Measurements from ENCODE around the gene UBE2Q1. TPM values are rescaled to one million over a fixed set of nuclear protein-coding genes. Genes with fewer than 3 reads are reported as not detected.

The UBE2Q1 gene
- 40.5 and 42.1 TPM in 2 replicates for total RNA-seq

DNA sequence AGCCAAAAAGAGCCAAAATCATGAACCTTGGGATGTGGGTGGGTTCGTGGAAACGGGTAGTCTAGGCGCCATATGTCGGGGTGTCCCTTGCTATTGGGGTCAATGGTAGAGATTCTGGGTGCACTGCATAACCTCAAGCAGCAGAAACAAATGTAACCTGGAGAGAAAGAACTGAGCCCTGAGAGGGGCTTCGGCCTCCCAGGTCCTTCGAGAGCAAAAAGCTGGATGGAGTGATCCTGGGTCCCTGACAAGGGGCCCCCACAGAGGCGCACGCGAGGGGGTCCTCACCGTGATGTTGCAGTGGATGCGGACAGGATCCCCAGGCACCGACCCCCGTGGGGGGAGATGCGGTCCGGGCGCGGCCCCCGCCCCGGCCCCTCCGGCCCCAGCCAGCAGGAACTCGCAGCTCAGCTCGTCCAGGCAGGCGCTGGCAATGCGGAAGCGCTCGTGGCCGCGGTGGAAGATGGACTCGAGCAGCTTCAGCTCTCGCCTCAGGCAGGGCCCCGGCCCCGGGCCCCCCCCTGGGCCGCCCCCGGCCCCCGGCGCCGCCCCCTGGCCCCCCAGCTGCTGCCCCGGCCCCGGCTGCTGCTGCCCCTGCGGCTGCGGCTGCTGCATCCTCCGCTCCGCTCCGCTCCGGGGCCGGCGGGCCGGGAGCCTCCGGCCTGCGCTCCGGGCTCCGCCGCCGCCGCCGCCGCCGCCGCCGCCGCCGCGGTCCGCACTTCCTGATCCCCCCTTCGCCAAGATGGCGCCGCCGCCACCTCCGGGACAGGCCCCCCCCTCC, at the start of gene UBE2Q1:
TSS of gene UBE2Q1 (minus strand) at position 724 of the 781 bp plus-strand sequence. CDS start at position 615, 109 bp downstream.
- DNase-seq (ENCODE audit: extremely low read depth, low read depth, low spot score), result no peak

DNA sequence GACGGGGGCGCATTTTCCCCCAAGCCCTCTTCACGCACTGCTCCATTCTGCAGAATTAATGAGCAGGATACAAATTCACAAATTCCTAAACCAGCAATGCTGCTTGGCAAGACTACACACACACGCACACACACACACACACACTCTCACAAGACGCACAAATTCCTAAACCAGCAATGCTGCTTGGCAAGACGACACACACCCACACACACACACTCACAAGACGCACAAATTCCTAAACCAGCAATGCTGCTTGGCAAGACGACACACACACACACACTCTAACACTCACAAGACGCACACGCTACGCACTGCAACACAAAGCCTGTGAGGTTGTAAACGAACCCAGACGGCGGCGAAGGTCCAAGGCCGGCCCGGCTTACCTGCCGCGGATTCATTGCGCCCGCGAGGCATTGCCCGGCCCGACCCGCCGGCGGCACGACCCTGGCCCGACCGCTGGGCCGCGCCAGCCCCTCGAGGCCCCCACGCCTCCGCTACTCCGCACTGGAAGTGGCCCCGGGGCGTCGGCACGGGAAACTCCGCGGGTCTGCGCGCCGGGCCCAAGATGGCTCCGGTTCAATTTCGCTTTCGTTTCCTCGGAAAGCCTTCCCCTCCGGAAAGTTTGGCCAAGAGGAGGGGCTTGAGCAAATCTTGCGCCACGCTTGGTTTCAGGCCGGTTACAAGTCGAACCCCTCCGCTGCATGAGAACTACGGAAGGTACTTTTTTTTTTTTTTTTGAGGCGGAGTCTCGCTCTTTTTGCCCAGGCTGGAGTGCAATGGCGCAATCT, 49.3 kb upstream of the UBE2Q1 start, which contains the start of gene ADAR:
TSS of gene ADAR (minus strand) at position 578 of the 788 bp plus-strand sequence. CDS start at position 398, 180 bp downstream.
- DNase-seq (ENCODE audit: extremely low read depth, low read depth, low spot score), result peak; percentile 88

DNA sequence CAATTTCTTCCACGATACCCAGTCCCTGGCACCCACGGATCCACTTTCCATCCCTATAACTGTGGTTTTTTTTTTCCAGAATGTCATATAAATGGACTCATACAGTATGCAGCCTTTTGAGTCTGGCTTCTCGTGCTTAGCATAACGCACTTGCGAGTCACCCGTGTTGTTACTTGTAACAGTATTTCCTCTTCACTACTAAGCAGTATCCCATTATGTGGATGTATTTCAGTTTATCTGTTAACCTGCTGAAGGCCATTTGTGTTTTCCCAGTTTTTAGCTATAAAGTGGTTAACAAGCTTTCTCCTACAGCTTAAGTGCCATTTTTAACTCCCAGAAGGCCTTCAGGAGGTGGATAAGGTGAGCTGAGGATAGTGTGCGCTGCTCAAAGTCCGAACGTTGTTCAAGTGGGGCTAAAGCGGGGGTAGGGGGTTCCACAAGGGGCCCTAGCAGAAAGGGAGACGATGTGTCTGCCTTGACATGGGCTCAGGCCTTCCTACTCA, 48.7 kb upstream of the UBE2Q1 start:
- no peak for DNase-seq (ENCODE audit: extremely low read depth, low read depth, low spot score)

DNA sequence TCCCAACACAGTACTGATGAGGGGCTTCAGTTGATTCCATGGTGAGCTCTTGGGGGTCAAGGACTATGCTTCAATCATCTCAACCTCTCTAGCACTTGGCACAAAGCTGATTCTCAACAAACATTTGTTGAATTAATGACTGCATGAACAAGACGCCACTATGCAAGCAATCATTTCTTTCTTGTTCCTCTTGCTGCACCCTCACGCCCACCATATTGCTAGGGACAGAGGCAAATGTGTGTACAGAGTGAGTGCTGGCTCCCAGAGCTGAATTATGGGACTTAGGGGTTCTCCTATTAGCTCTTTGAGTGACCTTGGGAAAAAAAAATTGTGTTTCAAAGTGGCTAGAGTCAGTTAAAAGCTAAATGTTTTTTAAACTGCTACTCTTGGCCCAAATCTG, 47.1 kb upstream of the UBE2Q1 start:
- no peak for DNase-seq (ENCODE audit: extremely low read depth, low read depth, low spot score)

DNA sequence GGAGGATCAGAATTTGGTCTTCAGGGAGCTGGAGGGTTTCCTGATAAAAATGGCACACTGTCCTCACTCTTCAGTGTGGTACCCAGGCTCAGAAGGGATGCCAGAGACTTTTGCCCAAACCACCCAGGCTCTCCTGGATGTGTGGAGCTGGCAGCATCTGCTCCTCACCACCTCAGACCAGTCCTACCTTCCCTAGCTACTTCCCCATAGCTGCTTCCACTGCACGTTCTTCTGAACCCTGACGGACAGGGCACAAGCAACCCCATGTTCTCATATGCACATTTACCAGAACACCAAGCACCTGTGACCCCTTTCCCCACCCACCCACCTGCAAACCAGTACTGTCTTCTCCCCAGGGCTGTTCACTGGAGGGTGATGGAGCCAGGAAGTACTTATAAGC, 44.9 kb upstream of the UBE2Q1 start:
- DNase-seq (ENCODE audit: extremely low read depth, low read depth, low spot score), result no peak

DNA sequence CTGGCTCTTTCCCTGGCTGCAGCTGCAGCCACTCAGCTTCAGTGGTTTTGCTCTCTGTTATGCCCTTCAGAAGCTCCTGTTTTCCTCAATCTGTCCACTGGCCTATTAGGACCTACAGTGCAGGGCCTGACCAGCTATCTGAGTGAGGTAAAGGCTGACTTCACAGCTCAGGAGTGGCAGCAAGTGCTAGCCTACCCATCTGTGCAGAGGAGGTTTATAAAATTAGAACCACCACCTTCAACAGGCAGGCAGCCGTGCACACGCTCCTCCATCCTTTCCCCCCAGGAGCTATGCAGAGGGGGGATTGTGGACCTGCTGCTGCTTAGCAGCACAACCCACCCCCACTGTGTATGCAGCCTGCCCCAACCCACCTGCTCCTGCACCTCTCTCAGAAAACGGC, 41.2 kb upstream of the UBE2Q1 start:
- DNase-seq (ENCODE audit: extremely low read depth, low read depth, low spot score), result no peak

DNA sequence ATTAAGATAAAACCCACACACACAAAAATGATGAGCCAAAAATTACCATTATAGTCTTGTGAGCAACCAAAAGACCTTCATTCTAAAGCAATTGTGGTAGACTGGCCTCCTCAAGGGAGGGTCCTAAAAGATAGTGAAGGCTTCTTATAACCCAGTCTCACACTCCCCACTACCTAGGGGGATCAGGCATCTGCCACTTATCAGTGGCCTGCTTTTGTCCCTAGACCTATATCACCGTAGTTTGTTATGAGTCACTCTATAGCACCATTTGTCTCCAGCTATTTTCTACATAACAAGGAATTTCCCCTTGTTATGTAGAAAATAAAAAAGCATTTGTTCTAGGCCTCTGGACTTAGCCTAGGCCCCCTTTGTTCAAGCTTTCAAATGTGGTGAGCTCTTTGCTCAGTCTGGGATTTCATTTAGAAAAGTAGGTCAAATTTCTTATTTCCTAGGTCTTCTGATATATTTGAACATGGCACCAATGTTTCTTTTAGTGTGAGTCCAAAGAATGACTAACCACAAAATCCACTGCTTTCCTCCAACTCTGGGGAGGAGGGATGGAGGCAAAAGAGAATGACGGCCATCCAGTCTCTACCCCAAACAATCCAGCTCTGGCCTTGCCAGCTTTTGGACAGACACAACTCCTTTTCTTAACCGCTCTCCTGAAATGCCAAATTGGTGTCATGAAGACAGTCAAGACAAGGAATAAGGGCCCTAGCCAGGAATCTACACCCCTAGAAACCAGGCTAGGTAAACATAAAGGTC, 40.6 kb upstream of the UBE2Q1 start:
- no peak for DNase-seq (ENCODE audit: extremely low read depth, low read depth, low spot score)

DNA sequence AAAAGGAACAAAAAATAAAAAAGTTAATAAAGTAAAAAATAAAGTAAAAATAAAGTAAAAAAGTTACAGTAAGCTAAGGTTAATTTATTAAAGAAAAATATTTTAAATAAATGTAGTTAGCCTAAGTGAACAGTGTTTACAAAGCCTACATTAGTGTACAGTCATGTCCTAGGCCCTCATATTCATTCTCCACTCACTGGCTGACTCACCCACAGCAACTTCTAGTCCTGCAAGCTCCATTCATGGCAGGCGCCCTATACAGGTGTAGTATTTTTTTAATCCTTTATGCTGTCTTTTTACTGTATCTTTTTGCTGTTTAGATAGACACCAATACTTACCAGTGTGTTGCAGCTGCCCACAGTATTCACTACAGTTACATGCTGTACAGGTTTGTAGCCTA, 37.2 kb upstream of the UBE2Q1 start:
- no peak for DNase-seq (ENCODE audit: extremely low read depth, low read depth, low spot score)

DNA sequence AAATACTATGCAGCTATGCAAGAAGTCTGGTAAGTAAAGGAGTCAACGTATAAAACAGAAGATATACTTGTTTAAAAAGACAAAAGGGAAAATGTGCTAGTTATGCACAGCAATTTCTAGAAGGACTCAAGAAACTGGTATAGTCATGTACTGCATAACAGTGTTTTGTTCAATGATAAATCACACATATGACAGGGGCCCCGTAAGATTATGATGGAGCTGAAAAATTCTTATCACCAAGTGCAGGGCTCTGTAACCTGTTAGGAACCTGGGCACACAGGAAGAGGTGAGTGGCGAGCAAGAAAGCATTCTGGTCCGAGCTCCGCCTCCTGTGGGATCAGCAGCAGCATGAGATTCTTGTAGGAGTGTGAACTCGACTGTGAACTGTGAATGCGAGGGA, 36.3 kb upstream of the UBE2Q1 start:
- DNase-seq (ENCODE audit: extremely low read depth, low read depth, low spot score), result no peak

DNA sequence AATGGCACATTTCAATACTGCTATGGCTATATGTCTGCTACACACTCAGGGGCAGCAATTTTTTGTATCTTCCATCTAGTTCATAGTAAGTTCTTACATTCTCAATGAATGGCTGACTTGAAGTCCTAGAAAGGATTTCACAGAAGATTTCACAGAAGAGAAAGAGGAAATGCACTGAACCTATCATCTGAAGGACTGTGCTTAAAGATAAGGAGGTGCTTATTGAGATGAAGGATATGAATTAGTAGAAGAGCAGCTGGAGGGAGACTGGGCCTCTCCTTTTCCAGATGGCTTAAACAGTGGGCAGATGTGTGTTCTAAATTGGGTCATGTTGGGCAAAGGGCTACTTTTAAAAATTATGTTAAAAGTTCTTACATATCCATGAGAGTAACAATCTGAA, 34.9 kb upstream of the UBE2Q1 start:
- DNase-seq (ENCODE audit: extremely low read depth, low read depth, low spot score), result no peak

DNA sequence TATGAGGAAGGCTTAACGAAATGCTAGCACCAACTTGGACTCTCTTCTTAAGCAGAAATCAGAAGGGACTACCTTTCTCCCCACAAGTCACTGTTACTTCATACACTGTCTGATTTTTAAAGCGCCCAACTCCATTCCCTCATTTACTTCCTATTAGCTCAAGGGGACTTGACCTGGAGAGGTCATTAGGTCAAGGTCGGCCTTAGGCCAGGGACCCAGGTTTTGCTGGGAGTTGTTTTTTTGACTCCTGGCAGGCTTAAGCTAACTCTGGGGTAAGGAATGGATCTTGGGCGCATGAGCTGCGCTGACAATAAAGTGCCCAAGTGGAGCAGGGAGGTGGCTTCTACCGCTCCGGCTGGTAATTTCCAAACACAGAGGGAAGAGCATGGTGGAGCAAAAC, 32.7 kb upstream of the UBE2Q1 start:
- DNase-seq (ENCODE audit: extremely low read depth, low read depth, low spot score), result no peak

DNA sequence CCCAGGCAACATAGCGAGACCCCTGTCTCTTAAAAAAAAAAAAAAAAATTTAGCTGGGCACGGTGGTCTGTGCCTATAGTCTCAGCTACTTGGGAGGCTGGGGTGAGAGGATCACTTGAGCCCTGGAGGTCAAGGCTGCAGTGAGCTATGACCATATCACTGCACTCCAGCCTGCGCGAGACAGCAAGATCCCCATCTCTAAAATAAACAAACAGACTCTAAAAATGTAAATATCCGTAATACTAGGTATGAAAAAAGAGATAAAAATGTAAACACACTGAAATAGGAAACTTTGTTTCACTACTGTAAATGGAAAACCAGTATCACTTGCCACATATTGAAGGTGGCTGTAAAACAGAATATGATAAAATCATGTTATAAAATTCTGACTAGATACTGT, 32.3 kb upstream of the UBE2Q1 start:
- no peak for DNase-seq (ENCODE audit: extremely low read depth, low read depth, low spot score)

DNA sequence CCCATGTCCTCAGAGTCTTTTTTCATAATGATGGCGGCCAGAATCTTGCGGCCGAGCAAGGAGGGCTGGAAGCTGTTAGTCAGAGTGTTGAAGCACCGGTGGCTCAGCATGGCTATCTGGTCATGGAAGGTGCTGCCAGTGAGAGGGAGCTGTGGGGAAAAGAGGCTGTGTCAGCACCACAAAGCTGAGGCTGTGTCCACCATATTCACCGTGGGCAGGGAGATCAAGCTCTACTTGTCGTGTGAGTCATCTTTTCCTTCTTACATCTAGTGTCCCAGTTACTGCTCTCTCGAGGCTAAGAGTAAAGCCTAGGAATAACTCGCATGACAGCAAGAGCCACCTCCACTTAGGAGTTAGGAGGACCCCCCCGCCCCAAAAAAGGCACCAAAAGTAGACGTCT, 31.3 kb upstream of the UBE2Q1 start:
- no peak for DNase-seq (ENCODE audit: extremely low read depth, low read depth, low spot score)

DNA sequence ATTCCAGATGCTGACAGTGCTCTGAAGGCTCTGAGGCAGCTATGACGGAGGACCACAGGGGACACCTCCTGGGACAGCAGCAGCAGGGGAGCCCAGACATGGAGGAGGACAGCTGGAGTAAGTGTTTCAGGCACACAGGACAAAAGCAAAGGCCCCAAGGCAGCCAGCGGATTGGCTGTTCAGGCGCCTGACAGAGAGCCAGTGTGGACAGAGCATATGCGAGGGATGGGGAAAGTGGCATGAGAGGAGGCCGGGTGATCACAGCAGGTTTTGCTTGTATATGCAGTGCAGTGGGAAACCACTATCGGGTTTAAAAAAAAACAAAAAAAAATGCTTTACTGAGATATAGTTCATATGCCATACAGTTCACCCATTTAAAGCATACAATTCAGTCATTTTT, 28.2 kb upstream of the UBE2Q1 start:
- no peak for DNase-seq (ENCODE audit: extremely low read depth, low read depth, low spot score)

DNA sequence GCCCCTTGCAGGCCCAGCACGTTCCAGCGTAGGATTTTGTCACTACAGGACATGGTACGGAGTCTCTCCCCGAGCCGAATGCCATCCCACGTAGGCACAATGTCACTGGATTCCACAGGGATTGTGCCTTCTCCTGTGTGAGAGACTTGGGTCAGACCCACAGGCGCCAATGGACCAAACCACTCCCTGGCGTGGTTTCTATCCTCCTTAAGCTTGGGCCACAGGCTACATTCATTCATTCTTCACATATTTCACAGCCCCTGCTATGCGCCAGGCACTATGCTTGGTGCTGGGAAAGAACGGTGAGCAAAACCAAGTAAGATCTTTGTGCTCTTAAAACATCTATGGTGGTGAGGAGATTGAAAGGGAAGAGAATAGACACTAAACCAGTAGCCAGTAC, 27.8 kb upstream of the UBE2Q1 start:
- DNase-seq (ENCODE audit: extremely low read depth, low read depth, low spot score), result no peak

DNA sequence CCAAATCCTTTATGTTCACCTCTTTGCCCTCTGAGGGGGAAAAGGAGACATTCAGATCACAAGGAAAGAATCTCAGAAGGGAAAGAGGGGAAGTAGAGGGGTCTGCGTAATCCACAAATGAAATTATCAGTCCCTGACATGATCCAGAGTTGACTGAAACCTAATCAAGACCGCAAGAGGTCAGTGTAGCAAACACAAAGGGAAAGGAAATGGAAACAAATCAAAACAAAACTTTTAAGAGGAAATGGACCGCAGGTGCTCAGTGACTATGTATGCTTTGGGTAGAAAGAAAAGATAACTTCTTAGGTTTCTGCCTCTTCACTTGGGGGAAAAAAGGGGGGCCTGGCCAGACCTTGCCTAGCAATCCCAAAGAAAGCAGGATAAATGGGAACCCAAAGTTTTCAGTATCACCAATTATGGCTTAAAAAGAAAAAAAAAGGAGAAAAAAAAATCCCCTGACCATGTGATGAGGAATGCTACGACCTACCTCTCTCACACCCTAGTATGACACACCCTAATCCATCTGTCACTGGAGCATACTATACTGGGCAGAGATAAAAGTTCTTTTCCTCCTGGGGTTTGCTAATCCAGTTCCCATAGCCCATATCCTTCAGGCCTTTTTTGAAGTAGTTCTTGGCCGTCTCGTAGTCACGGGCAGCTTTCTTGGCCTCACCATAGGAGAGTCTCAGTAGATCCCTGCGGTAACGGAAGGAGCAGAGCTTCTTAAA, 26.0 kb upstream of the UBE2Q1 start:
- no peak for DNase-seq (ENCODE audit: extremely low read depth, low read depth, low spot score)

DNA sequence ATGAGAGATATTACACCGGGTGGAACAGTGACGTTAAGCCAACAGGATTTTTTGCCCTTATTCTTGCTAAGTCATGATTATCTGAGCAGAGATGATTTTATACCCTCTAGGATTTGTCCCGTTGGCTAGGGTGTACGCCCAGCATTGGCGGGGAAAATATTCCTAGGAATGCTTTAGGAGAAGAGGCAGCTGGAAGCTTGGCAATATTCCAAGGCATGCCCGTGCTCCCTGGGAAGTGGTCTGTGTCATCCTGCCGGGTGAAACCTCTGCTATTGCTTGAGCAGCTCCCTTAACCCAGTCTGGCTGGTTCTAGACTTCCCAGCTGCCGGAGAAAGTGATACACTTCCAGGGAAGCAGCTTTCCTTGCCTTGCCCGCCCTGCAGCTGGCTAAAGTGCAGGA, 25.3 kb upstream of the UBE2Q1 start:
- no peak for DNase-seq (ENCODE audit: extremely low read depth, low read depth, low spot score)

DNA sequence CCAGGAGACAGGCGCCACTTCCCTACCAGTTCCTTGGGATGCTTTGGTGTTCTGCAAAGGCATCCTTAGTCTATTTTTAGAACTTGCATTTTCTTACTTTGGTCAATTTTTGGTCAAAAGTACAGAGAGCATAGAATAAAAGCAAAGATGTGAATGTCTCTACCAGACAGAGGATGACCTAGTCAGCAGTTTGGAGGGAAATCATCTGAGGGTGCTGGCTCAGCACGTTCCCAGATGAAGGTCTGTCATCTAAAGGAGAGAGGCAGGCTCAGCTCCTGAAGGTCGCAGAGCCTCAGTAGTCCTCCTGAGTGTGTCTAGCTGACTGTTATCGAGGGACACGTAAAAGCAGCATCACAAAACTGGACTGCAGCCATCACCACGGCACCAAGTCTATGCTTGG, 24.4 kb upstream of the UBE2Q1 start:
- DNase-seq (ENCODE audit: extremely low read depth, low read depth, low spot score), result no peak

DNA sequence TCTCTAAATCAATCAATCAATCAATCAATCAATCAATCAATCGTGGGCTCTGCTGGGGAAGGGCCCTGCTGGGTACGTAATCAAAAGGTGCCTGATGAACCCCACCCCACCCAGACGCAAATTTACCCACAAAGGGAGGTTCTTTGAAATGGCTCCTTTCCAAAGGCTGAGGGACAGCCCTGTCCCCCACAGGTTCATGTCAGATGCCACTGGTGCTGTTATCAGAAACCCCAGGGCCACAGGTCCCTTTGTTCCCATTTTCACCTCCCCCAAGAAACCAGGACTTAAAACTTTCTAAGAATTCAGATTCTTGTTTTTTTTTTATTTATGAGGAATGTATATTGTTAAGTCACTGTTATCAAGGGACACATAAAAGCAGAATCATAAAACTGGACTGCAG, 23.3 kb upstream of the UBE2Q1 start:
- DNase-seq (ENCODE audit: extremely low read depth, low read depth, low spot score), result no peak

DNA sequence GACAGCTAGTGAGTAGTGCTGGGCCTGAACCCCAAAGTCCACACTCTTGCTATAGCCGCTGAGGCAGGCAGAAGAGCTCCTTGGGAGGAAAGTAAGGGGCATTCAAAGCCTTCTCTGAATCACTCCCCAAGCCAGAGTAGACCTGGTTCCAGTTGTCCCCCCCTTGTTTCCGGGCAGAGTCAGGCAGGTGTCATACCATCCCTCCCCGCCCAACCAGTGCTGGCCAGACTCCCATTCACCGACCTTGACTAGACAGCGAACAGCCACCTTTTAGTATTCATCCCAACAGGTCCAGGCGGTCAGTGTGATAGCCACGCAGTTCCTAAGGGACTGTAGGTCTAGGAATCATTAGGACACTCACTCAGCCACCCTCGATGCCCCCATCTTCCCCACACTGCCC, 20.9 kb upstream of the UBE2Q1 start:
- no peak for DNase-seq (ENCODE audit: extremely low read depth, low read depth, low spot score)

DNA sequence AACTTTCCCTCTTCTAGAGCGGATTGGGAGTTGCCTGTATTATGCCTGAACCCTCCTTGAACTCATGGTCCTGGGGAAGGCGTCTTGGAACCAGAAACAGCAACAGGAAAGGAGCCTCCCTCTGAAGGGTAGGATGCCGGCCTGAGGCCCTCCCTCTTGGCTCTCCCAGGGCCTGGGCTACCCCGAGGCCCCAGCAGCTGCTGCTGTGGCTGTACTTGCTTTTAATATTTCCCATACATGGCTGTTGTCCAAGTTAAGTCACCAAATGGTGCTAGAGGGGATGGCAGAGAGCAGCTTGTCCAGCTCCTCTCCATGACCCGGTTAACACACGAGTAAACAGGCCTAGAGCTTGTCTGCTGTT, 19.6 kb upstream of the UBE2Q1 start:
- no peak for DNase-seq (ENCODE audit: extremely low read depth, low read depth, low spot score)
